PC-9 (cell line): ENCODE results near the gene SIRT3.
"Not testable (repeated sequence)": the region's sequence is repeated elsewhere in the genome, so short reads cannot be mapped to it uniquely, and the experiment has no call there.

Experiments used
- EZH2 ChIP-seq: fragments of 200-600 bp; sonication (generic); IDR thresholded peaks from 2 replicates; pipeline ENCODE4 v1.8.0; 2017; ENCODE audit warnings: antibody characterized with exemption, low read depth
- TF ChIP-seq, protein P1 (sequence below): fragments of 200-600 bp; sonication (generic); conservative IDR thresholded peaks from 2 replicates; pipeline ENCODE4 v1.6.1; 2017; ENCODE audit warnings: mixed run types, antibody characterized with exemption, mild to moderate bottlenecking, moderate library complexity

DNA sequence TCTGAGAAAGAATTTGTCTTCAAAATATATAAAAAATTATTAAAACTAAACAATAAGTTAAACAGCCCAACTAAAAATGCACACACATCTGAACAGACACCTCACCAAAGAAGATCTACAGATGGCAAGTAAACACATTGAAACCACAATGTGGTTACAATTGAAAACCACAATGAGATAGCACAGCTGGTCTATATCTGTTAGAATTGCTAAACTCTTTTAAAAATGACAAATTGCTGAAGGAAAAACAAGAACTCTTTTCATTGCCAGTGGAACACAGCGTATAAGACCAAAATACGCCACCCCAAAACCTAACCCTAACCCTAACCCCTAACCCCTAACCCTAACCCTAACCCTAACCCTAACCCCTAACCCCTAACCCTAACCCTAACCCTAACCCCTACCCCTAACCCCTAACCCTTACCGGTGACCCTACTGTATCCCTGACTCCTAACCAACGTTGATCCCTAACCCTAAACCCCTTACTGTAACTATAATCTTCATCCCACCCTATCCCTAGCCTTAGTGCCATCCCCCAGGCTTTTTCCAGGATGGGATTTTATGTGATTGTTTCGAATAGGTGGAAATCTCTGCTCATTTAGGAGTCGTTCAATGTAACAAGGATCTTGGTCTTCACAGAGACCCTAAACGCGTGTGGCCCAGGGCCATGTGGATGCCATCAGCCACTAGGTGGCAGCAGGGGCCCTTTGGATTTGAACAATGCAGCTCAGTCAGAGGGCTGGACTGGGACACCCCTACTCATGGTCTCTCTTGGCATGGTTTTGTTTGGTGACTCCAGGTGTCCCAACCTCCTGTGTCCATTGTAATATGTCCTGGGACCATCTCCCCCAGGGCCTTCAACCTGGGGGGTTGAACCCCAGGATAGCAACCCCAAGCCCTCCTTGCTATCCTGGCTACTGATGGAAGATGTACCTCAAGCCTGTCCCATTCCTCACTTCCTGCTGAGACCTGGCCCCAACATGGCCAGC is 44.4 kb downstream of the SIRT3 start:
- TF ChIP-seq, protein P1, sequence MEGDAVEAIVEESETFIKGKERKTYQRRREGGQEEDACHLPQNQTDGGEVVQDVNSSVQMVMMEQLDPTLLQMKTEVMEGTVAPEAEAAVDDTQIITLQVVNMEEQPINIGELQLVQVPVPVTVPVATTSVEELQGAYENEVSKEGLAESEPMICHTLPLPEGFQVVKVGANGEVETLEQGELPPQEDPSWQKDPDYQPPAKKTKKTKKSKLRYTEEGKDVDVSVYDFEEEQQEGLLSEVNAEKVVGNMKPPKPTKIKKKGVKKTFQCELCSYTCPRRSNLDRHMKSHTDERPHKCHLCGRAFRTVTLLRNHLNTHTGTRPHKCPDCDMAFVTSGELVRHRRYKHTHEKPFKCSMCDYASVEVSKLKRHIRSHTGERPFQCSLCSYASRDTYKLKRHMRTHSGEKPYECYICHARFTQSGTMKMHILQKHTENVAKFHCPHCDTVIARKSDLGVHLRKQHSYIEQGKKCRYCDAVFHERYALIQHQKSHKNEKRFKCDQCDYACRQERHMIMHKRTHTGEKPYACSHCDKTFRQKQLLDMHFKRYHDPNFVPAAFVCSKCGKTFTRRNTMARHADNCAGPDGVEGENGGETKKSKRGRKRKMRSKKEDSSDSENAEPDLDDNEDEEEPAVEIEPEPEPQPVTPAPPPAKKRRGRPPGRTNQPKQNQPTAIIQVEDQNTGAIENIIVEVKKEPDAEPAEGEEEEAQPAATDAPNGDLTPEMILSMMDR = peak; percentile 68
- not testable (repeated sequence) for TF ChIP-seq EZH2
